Measurements from ENCODE around the gene CACHD1. TPM values are rescaled to one million over a fixed set of nuclear protein-coding genes. Genes with fewer than 3 reads are reported as not detected.

CACHD1 gene
- total and polyA plus RNA-seq, 4 donors = 4.7 to 49.6 (median 12.5) TPM

DNA sequence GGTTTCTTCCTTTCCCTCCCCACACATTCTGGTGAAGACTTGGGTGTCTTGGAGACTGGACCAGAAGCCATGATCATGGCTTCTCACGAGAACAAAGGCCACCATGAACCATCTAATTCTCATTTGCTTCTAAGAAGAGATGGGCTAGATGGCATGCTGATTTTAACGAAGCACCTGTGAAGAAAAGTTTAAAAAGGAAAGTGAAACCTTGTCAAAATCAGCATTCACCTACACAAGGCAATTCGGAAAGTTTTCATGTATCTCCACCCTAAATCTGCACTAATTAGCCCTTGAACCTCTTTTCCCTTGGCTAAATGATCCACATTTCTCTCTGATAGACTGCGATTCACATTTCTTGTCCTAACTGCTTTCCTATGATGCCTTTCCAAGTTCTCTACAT is 160.7 kb downstream of the CACHD1 start:
- Histone ChIP-seq H3K27ac (ENCODE audit: low read depth in 1 of 2, low read length in 1 of 2) (peak overlapping the region in 1 of 2 donors; percentile 41), H3K4me3 (no peak overlapping the region), H3K36me3 (ENCODE audit: control insufficient read depth in 4 of 4, insufficient read depth in 4 of 4, low read length in 4 of 4) (peaks cover 0 to 7% (median 0%) of the 10 kb centered on the region in 4 donors), H3K27me3 (ENCODE audit: control insufficient read depth in 3 of 3, insufficient read depth in 3 of 3, low read length in 2 of 3) (no peaks in the 10 kb centered on the region), H3K9me3 (ENCODE audit: control insufficient read depth in 4 of 4, insufficient read depth in 3 of 4, low read length in 3 of 4) (no peaks in the 10 kb centered on the region), H3K9ac (ENCODE audit: insufficient read depth in 1 of 2, low read length in 2 of 2) (no peak overlapping the region), H3K4me1 (ENCODE audit: control insufficient read depth in 5 of 5, insufficient read depth in 5 of 5, low read length in 5 of 5) (peaks cover 2 to 18% (median 12%) of the 10 kb centered on the region in 5 donors)
- 84 to 85% methylated on average over 4 of the region's 4 CpGs for WGBS, 2 donors
- no peak for DNase-seq
- no peak for ATAC-seq (ENCODE audit: insufficient read depth, low FRiP score)
- TF ChIP-seq CTCF (IDR thresholded peaks at IDR 0.05; ENCODE audit: control extremely low read depth, extremely low read depth) = no peak

GRCh38 chr1:64631346-64632034 is 161.6 kb downstream of the CACHD1 start:
- H3K9ac ChIP-seq (ENCODE audit: insufficient read depth in 1 of 2, low read length in 2 of 2) = no peak overlapping the region
- H3K27ac ChIP-seq (ENCODE audit: low read depth in 1 of 2, low read length in 1 of 2) = no peak overlapping the region
- peaks cover 2 to 18% (median 12%) of the 10 kb centered on the region in 5 donors for H3K4me1 ChIP-seq (ENCODE audit: control insufficient read depth in 5 of 5, insufficient read depth in 5 of 5, low read length in 5 of 5)
- H3K4me3 ChIP-seq = no peak overlapping the region
- DNase-seq (no peak), ATAC-seq (ENCODE audit: insufficient read depth, low FRiP score) (no peak)
- TF ChIP-seq CTCF (IDR thresholded peaks at IDR 0.05; ENCODE audit: control extremely low read depth, extremely low read depth) = no peak
- peaks cover 0 to 7% (median 0%) of the 10 kb centered on the region in 4 donors for H3K36me3 ChIP-seq (ENCODE audit: control insufficient read depth in 4 of 4, insufficient read depth in 4 of 4, low read length in 4 of 4)
- no peaks in the 10 kb centered on the region for H3K9me3 ChIP-seq (ENCODE audit: control insufficient read depth in 4 of 4, insufficient read depth in 3 of 4, low read length in 3 of 4)
- H3K27me3 ChIP-seq (ENCODE audit: control insufficient read depth in 3 of 3, insufficient read depth in 3 of 3, low read length in 2 of 3) = no peaks in the 10 kb centered on the region
- 77 to 79% methylated on average over 3 of the region's 3 CpGs for WGBS, 2 donors

DNA sequence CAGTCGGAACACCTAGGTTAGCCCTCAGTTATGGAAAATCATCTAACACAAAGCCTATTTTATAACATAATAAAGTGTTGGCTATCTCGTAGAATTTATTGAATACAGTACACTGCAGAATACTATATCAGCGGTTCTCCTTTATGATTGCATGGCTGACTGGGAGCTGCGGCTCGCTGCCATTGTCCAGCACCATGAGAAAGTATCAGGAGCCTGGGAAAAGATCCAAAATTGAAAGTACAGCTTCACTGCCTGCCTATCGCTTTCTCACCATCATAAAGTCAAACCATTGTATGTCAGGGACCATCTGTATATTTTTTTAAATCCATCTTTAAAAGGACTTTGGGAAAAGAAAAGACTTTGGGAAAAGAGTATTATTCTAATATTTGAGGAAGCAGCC is 163.0 kb downstream of the CACHD1 start:
- ATAC-seq (ENCODE audit: insufficient read depth, low FRiP score) = no peak

More for the DNA sequence above, 163.0 kb downstream of the CACHD1 start:
- H3K9me3 ChIP-seq (ENCODE audit: control insufficient read depth in 4 of 4, insufficient read depth in 3 of 4, low read length in 3 of 4) = no peaks in the 10 kb centered on the region
- peak in 1 of 3 donors; percentile 33 for DNase-seq
- peaks cover 0 to 7% (median 0%) of the 10 kb centered on the region in 4 donors for H3K36me3 ChIP-seq (ENCODE audit: control insufficient read depth in 4 of 4, insufficient read depth in 4 of 4, low read length in 4 of 4)
- WGBS, 2 donors = 91 to 97% methylated on average over 6 of the region's 6 CpGs
- H3K27ac ChIP-seq (ENCODE audit: low read depth in 1 of 2, low read length in 1 of 2) = no peak overlapping the region
- H3K4me1 ChIP-seq (ENCODE audit: control insufficient read depth in 5 of 5, insufficient read depth in 5 of 5, low read length in 5 of 5) = peaks cover 2 to 18% (median 12%) of the 10 kb centered on the region in 5 donors
- H3K27me3 ChIP-seq (ENCODE audit: control insufficient read depth in 3 of 3, insufficient read depth in 3 of 3, low read length in 2 of 3) = no peaks in the 10 kb centered on the region
- no peak overlapping the region for H3K9ac ChIP-seq (ENCODE audit: insufficient read depth in 1 of 2, low read length in 2 of 2)
- H3K4me3 ChIP-seq = no peak overlapping the region
- TF ChIP-seq CTCF (IDR thresholded peaks at IDR 0.05; ENCODE audit: control extremely low read depth, extremely low read depth) = no peak

Measured in lung (tissue), 12 donors.